Left forelimb (tissue), 1 donor: ENCODE measurements around the gene GALNT9.
"Not testable (repeated sequence)": the region's sequence is repeated elsewhere in the genome, so short reads cannot be mapped to it uniquely, and the experiment has no call there.

Experiments
- DNase-seq: peaks from one replicate; pipeline ENCODE4 v3.0.0-alpha.2; 2018; ENCODE audit warnings: low spot score

GALNT9 gene

DNA sequence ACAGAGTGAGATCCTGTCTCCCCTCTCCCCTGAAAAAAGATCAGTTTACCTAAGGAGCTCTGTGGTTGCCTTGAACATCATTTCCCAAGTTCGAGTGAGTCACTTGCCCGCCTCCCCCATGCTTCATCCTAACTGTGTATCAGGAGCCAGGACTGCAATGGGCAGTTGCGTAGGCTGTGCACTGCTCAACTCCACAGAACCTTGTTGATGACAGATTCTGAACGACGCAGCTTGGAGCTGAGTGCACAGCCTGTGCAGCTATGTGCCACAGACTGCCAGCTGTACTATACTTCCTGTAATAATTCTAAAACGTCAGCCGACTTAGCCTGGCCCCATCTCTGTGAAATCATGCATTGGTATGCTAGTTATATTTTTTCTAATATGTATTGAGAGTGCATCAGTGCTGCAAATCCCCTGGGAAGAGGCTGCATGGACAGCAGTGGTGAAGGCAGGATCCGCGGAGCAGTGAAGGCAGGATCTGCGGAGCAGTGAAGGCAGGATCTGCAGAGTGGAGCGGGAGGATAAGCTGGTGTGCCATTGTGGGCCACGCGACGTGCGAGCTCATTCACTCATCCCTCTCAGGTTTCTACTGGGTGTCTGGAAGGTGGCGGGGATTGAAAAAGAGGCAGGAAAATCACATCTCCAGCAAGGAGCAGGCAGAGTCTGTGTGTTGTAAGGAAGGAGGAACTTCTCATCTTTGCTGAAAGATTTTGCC, 80.8 kb downstream of the GALNT9 start:
- no peak for DNase-seq

- DNase-seq = no peak
Observed at GRCh38 chr12:132247718-132248452, 81.5 kb downstream of the GALNT9 start.

DNA sequence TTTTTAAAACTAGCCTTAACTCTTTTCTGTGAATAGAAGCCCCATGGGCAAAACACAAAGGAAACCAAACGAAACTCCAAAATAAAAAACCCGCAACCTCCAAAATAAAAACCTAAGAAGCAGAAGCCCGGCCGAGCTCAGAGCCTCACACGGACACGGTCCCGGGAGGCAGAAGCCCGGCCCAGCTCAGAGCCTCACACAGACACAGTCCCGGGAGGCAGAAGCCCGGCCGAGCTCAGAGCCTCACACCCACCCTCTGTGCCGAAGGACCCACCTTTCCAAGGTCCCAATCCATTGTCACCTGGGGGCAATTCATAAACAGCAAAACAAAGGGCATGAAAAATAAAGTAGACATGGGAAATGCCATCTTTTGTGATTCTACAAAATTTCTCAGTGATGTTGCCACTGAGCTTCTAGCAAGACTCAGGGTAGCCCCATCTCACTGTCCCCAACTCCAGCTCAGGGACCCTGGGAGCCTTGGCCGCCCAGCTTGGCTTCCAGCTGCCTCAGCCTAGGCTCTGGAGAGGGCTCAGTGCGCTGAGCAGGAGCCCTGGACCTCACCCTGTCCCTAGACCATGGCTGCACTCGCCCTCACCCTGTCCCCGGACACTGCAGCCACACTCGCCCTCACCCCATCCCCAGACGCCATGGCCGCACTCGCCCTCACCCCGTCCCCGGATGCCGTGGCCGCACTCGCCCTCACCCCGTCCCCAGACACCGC, 82.2 kb downstream of the GALNT9 start:
- DNase-seq = no peak

- DNase-seq = no peak
Observed at GRCh38 chr12:132245521-132246101, 83.8 kb downstream of the GALNT9 start.

DNA sequence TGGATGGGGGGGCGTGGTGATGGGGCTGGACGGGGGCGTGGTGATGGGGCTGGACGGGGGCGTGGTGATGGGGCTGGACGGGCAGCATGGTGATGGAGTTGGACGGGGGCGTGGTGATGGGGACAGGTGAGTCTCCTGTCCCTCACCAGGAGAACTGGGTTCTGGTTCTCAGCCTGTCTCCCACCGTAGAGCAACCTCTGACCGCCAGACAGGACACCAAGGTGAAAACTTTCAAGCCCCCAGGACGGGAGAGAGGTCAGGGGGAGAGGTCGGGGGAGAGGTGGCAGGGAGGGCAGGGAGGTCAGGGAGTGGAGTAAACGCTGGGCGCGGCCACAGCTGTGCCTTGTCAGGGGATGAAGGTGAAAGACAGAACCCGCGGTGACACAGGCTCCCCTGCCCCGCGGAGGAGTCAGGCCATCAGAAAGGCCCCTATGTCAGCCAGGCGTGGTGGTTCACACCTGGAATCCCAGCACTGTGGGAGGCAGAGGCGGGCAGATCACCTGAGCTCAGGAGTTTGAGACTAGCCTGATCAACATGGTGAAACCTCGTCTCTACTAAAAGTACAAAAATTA, 84.6 kb downstream of the GALNT9 start:
- no peak for DNase-seq

DNA sequence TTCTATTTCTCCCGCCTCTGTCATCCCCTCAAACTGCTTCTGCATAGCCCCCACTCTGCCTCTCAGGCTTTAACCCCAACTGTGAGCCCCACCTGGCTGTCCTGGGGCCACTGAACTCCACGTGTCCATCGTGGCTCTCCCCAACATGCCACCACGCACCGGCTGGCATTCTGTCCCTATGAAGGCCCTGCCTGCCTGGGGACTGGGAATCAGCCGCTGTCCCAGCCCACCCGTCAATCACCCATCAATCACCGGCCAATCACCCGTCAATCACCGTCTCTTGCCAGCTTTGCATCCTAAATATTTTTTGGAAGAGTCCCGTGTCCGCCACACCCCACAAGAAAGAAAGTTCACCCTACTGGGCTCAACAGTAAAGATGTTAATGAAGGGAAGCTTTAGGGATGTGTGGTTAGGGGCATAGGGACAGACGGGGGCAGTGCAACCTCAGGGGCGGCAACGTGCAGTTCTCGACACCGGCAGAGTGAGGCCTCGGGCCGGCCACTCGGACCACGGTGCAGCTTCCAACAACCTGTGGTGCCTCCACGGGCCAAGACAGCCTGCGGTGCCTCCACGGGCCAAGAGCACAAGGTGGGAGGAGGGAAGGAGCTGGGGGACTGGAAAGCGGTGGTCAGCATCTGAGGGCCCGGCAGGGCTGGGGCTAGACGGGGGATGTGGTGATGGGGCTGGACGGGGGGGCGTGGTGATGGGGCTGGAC, 85.6 kb downstream of the GALNT9 start:
- DNase-seq = no peak

- not testable (repeated sequence) for DNase-seq
Observed at GRCh38 chr12:132243171-132243570, 86.2 kb downstream of the GALNT9 start.

DNA sequence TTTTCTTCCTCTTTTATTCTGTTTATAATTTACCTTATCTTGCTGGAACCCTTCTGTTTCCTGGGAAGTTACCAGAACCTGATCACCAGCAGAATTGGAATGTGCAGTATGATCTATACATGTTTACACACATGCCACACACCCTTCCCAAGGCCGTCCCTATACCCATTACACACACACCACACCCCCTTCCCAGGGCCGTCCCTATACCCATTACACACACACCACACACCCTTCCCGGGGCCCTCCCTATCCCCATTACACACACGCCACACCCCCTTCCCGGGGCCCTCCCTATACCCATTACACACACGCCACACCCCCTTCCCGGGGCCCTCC, 88.8 kb downstream of the GALNT9 start:
- not testable (repeated sequence) for DNase-seq

- no peak for DNase-seq
Observed at GRCh38 chr12:132239796-132240668, 89.4 kb downstream of the GALNT9 start.

DNA sequence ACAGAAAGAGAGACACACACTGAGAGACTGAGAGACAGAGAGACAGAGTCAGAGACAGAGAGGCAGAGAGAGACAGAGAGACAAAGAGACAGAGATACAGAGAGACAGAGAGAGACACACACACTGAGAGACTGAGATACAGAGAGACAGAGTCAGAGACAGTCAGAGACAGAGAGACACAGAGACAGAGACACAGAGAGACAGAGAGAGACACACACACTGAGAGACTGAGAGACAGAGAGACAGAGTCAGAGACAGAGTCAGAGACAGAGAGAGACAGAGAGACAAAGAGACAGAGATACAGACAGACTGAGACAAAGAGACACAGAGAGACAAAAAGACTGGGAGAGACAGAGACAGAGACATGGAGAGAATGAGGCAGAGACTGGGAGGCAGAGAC, 90.0 kb downstream of the GALNT9 start:
- no peak for DNase-seq

GRCh38 chr12:132238884-132239283, 90.5 kb downstream of the GALNT9 start:
- DNase-seq = no peak

DNA sequence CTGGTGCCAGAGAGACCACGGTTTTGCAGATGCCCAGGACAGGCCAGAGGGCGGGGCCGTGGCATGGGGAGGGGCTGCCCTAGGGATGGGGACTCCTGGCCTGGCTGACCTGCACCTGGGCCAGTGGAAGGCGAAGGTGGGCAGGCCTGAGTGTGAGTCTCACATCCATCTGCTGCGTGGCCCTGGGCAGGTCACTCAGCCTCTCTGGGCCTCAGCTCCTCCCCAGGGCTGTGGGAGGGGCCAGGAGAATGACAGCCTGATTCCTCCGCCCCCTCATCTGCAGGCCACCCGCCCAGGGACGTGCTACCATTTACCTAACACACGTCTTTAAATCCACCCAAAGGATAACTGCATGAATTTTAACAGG, 90.9 kb downstream of the GALNT9 start:
- DNase-seq = no peak

DNA sequence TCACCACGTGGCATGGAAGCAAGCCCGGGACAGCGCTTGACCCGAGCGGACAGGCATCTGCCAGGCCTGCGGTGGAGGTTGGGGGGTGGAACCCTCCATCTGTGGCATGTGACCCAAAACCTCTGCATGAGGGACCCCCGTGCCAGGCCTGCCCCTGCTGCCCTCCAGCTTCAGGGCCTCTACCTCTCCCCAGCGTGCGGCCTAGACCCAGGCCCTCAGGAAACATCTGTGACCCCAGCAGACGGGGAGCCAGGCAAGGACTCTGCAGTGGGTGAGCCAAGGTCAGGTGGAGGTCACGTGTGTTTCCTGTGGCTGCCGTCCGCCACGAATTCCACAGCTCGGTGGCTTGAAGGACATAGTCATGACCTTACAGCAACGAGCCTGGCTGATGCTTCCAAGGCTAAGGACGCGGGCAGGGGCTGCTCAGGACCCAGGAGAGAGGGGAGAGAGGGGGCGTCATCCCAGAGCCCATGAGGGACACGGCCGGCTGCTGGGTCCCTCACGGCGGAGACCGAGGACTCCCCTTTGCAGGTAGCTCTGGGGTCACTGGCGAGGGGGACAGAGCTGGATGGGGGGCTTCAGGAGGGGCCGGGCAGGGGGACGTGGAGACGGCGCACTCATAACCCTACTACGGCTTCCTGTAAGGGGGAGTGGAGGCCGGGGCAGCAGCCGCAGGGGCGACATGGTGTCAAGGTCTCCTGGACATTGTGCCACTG, 91.5 kb downstream of the GALNT9 start:
- no peak for DNase-seq

- DNase-seq = no peak
Observed at GRCh38 chr12:132236930-132237771, 92.2 kb downstream of the GALNT9 start.

DNA sequence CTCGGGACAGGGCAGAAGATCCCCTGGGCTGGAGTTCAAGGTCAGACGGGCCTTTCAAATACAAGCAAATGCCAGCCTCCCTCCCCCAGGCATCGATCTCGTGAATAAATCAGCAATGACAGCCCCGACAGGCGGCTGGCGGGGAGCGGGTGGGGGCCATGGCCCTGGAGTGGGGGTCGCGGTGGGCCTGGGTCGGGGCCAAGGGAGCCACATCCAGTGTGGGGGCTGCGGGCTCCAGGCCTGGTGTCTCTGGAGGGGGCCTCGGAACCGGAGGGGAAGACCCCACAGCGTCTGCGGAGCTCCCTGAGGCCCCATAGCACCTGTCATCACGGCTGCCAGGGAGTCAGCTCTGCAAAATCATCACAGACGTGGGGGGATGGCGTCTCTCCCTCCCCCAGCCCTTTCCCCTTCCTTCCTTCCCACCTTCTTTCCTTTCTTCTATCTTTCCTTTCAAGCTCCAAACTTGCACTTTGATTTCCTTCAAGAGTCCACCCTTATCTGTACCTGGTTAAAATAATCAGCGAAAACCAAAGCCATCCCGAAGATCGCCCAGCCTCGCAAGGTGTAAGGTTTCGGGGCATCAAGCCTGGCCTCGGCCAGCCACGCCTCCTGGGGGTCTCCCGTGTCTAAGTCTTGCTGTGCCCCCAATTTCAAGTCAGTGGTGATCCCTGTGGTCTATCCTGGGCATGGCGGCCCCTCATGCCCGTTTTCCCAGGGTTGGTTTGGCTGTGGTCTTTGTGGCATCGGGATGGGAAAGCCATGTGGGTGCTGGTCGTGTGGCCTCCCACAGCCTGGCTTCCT, 93.1 kb downstream of the GALNT9 start:
- no peak for DNase-seq

GRCh38 chr12:132235116-132235820, 94.1 kb downstream of the GALNT9 start:
- no peak for DNase-seq

GRCh38 chr12:132230381-132230780, 99.0 kb downstream of the GALNT9 start:
- DNase-seq = no peak

GRCh38 chr12:132229926-132230325, 99.5 kb downstream of the GALNT9 start:
- DNase-seq = no peak
